Purkinje cell (primary cell): Measurements from ENCODE around the gene SMIM22. TPM values are rescaled to one million over a fixed set of nuclear protein-coding genes. Genes with fewer than 3 reads are reported as not detected.

Experiments used
- polyA plus RNA-seq: library from polyadenylated mRNA; unstranded; fragments of >200 nt; fragmentation: Nextera tagmentation; gene quantifications from 2 replicates; pipeline ENCODE4 v1.2.1, GENCODE V29; 2014

SMIM22 gene, protein sequence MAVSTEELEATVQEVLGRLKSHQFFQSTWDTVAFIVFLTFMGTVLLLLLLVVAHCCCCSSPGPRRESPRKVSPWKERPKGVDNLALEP
- not detected in 2 replicates for polyA plus RNA-seq

DNA sequence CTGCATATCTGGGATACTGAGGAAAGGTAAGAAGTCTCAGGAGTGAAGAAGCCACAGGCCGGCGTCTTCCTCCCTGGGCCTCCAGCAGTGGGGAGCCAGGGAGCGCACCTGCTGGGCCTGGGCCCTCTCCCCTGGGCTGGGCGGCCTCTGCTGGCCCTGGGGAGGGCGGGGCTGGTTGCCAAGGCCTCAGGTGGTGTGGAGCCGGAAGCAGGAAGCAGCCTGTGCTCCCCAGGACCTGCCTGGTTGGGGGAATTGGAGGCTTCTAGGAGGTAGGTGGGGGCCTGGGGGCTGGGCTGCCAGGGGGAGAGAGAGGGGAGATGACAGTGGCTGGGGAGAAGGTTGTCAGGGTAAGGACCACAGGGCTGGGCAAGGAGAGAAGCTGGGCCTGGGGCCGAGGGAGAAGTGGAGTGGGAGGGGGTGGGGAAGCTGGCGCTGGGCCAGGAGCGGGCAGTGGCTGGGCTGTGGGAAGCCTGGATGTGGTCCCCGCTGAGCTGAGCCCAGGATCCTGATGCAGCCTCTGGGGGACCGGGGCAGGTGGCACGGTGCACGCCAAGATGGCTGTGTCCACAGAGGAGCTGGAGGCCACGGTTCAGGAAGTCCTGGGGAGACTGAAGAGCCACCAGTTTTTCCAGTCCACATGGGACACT lies at the start of gene SMIM22:
Gene SMIM22 (plus strand): TSS at position 189 of the 647 bp plus-strand sequence. CDS start 366 bp downstream, at position 555.

DNA sequence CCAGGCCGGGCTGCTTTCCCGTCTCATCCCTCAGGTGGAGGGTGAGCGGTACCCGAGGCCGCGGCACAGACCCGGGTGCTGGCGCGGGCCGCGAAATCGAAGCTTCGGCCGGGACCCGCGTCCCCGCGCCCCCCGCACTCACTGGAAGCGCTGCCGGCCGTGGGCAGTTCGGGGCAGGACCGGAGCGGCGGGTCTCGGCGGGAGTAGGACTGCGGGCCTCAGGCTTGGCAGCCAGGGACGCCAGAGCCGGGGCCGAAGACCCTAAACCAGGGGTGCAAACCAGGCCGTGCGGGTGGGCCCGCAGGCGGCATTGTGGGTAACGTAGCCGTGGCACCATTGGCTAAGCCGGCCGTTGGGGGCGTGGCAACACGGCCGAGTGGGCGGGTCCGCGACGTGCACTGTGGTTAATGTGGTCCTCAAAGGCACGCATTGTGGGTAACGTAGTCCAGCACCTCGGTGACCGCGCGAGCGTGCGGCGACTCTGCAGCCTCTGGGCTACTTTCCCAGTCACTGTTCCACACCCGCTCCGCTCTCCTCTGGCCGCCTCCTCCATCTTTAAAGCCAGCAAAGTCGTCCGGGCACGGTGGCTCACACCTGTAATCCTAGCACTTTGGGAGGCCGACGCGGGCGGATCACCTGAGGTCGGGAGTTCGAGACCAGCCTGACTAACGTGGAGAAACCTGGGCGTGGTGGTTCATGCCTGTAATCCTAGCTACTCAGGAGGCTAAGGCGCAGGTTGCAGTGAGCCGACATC lies 28.1 kb upstream of the SMIM22 start, which contains the start of gene ZNF500:
Gene ZNF500 (minus strand): TSS at position 288 of the 754 bp plus-strand sequence. CDS start 1,184 bp downstream, outside the sequence.

DNA sequence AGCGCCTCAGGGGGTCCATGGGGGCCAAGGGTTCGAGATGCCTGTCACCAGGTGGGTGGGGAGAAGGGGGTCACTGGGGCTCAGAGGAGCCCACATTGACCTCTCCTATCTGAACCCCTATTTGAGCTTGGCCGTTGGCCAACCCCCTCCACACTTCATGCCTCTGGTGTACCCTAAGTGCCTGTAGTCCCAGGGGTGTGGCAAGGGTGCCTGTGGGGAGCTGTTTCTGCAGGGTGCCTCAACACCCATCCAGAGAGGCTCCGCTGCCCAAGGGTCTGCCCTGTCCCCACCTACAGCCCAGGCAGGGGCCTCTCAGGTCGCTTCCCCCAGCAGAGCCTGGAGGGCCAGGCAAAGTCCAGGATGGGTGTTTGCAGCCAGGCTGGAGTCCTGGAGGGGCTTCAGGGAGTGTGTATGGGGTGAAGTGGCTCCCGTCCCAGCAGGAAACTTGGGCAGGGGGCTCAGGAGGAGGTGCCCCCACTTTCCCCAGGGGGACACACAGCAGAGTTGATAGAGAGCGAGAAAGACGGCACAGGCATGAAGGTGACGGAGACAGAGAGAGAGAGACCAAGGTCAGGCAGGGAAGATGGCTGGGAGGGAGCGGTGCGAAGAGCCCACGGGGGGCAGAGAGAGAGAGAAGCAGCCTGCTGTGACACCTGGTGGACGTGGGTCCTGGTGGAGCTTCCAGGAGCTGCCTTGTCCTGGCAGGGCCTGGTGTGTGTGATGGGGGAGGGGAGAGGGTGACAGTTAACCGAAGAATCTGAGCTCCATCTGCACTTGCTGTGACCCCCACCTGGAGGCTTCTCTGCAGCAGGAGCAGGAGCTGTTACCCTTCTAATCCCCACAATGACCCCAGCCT lies 7.3 kb upstream of the SMIM22 start, which contains the start of gene SEPTIN12:
Gene SEPTIN12 (minus strand): TSS at position 719 of the 856 bp plus-strand sequence. CDS start 700 bp downstream, at position 19.

DNA sequence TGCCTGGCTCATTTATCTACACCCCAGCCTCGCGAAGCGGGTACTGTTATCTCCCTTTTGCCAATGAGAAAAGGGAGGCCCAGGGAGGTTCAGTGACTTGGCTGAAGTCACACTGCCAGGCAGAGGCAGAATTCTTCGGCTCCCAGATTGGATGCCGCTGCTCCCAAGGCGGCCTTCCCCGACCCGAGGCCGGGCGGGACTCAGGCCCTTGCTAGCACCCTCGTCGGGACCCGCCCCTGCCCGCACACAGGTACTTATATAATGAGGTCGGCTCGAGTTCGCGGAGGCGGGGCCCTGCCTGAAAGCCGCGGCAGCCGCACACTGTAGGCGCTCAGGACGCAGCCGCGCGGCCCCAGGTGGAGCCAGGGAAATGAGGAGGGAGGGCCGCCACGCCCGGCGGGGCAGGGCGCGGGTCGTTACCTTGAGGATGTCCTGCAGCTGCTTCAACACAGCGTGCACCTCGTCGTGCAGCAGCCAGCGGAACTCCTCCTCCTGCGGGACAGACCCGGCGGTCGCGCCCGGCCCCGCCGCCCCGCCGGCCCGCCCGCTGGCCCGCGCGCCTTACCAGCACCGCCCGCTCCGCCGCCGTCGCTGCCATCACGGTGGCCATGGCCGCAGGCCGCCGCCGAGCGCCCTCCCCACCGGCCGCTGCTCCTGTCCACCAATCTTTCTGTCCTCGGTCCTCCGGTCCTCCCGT lies 6.9 kb downstream of the SMIM22 start, which contains the start of gene ROGDI:
Gene ROGDI (minus strand): TSS at position 672 of the 697 bp plus-strand sequence. CDS start 62 bp downstream, at position 610.

Other genes with a start within 250 kb of the SMIM22 start
- not detected in 2 replicates for gene C16orf96, start 239.0 kb upstream of the SMIM22 start, polyA plus RNA-seq
- 1.7 and 2.7 TPM in 2 replicates for gene UBALD1, start 180.5 kb upstream of the SMIM22 start, polyA plus RNA-seq
- 0.22 and 1.2 TPM in 2 replicates for gene MGRN1, start 170.5 kb upstream of the SMIM22 start, polyA plus RNA-seq
- gene NUDT16L1, start 101.8 kb upstream of the SMIM22 start, polyA plus RNA-seq, result 10.8 and 19.1 TPM in 2 replicates
- 0.14 and 5.5 TPM in 2 replicates for gene ANKS3, start 61.1 kb upstream of the SMIM22 start, polyA plus RNA-seq
- gene DNAAF8, start 60.8 kb upstream of the SMIM22 start, polyA plus RNA-seq, result 0.27 TPM in 1 of 2 replicates, not detected in the other
- gene ZNF500, start 28.2 kb upstream of the SMIM22 start, polyA plus RNA-seq, result 0.11 and 1.2 TPM in 2 replicates
- gene SEPTIN12, start 7.0 kb upstream of the SMIM22 start, polyA plus RNA-seq, result not detected in 2 replicates
- 27.7 and 31.0 TPM in 2 replicates for gene ROGDI, start 7.3 kb downstream of the SMIM22 start, polyA plus RNA-seq
- gene GLYR1, start 51.9 kb downstream of the SMIM22 start, polyA plus RNA-seq, result 20.4 and 37.1 TPM in 2 replicates
- 0.97 and 3.4 TPM in 2 replicates for gene UBN1, start 52.1 kb downstream of the SMIM22 start, polyA plus RNA-seq
- 0.13 and 1.9 TPM in 2 replicates for gene PPL, start 141.8 kb downstream of the SMIM22 start, polyA plus RNA-seq
- gene SEC14L5, start 163.0 kb downstream of the SMIM22 start, polyA plus RNA-seq, result 0.55 and 1.8 TPM in 2 replicates
- 1.9 and 10.8 TPM in 2 replicates for gene NAGPA, start 238.6 kb downstream of the SMIM22 start, polyA plus RNA-seq